Measurements from ENCODE around the gene MYBPC1.

- TF ChIP-seq POLR2A (IDR thresholded peaks at IDR 0.05) (no peak), CTCF (IDR thresholded peaks at IDR 0.05) (no peak)
Observed at GRCh38 chr12:101619858-101620761, 25.3 kb downstream of the MYBPC1 start.
